OCI-M2 (cell line): ENCODE measurements around the gene CAVIN2.

Experiments
- DNase-seq: peaks from one replicate; lab custom pipeline; 2025; ENCODE audit not compliant: unreplicated experiment; lab: John Stamatoyannopoulos, UW

CAVIN2 gene

DNA sequence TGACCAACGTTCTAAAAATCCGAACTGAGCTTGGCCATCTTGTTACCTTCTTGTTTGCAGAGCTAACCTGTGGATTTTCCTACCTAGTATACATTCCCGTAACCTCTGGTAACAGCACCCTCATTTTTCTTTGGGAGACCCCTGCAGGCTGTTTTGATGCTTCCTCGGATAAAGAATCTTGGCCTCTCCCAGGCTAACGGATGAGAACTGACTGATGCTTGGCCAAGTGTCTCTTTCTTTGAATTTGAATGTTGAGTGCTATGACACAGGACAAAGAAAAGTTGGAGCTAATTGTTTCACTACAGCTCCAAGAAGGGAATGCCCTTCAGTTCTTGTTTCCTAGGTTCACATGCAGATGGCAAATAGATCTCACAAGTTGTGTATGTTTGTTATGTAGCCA is 19.3 kb upstream of the CAVIN2 start:
- DNase-seq = no peak

DNA sequence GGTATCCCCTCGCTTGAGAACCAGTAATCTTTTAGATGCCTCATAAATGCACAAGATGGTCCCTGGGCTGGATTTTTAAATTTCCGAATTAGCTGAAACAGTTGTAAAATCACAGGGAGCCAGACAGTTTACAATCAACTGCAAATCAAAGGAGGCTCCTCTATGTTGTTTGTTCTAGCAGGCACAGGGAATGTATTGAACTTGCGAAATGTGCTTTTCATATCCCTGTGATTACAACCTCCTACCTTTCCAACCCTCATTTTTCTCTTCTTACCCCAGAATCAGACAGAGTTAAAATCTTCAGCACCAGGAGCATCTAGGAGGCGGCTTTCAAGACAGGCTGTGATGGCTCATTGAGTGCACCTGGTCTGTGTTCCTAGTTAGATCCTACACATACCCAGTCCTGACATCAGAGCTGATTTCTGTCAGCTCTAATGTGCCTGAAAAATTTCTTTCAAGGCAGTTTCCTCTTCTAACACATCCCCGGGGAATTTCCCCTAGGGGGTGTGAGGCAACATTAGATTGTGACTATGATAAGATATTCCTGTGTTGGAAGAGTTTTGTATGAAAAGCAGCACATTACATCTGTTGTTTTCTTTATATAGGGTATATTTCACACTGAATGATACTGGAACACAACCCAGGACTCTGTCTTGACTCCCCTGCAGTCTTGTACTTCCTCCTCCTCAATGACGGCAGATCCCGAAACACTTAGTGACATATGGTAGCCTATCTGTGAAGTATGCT is 17.9 kb upstream of the CAVIN2 start:
- DNase-seq = no peak

DNA sequence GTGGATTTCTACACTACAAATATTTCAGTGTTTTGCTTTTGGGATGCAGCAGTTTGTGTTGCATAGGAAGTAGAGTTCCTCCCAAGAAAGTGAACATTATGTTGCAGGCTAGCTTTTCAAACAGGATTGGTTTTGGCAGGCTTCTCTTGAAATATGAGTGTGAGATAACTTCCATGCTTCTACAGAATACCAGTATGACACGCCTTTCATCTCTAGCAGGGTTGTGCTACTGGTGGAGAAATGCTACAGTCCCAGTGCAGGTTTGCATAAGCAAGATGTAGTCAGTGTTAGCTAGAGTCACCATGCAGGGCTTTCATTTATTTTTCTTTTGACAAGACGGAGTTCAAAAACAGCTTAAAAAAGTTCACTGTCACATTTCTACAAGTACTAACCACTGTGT is 17.1 kb upstream of the CAVIN2 start:
- DNase-seq = no peak

DNA sequence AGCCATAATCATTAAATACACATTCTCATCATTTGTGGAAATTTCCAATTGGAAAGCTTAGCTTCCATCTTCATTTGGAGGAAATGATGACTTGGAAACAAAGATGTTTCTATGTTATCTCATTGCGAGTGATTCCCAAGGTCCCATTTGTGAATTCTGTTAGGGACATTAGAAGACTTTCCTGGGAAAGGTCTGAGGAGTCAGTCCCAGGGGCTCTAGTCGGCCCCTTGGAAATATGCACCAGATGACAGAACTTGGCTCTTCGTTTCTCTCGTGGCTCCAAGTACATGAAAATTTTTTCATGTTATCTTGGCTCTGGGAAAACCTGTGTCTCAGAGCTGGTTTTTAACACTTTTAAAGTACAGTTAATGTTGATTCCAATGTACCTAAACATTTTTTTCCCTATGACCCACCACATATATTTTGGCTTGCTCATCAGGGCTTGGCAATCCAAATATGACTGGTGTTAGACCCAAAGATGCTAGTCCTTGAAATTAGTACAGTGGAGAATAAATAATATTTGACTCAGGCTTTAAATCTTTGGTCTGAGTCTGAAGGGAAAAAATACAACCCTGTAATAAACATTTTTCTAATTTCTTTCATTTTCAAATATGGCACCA is 15.4 kb upstream of the CAVIN2 start:
- no peak for DNase-seq

DNA sequence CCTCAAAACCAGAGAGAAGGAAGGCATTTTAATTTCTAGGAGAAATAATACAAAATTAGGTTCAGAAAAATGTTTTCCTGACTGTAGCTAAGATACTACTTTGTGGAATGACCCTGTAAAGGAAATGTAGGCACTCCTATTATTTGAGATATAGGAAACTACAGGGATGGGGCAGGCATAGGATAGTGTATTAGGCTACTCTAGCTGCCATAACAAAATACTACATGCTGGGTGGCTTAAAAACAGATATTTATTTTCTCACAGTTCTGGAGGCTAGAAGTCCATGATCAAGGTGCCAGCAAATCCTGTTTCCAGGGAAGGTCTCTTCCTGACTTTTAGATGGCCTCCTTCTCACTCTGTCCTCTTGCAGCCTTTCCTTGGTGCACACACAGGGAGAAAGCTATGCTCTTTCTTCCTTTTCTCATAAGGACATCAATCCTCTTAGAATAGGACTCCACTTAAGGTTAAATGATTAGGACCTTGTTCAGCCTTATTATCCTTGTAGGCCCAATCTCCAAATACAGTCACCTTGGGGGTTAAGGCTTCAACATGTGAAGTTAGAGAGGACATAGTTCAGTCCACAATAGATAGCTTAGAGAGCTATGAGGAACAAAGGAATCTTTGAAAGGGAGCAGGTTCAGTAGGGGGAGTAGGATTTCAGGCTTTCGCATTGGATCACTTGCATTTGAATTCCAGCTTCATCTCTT is 14.0 kb upstream of the CAVIN2 start:
- DNase-seq = no peak

DNA sequence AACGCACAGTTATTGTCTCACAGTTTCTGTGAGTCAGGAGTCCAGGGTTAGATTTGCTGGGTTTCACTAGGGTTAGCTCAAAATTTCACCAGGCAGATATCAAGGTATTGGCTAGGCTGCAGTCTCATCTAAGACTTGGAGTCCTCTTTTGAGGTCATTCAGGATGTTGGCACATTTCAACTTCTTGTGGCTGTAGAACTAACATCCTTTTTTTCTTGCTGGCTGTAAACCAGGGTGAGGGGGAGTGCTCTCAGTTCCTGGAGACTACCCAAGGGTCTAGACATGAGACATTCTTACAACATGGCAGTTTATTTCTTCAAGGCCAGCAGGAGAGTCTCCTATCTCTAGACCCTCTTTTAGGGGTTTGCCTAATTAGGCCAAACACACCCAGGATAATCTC is 12.8 kb upstream of the CAVIN2 start:
- DNase-seq = no peak

DNA sequence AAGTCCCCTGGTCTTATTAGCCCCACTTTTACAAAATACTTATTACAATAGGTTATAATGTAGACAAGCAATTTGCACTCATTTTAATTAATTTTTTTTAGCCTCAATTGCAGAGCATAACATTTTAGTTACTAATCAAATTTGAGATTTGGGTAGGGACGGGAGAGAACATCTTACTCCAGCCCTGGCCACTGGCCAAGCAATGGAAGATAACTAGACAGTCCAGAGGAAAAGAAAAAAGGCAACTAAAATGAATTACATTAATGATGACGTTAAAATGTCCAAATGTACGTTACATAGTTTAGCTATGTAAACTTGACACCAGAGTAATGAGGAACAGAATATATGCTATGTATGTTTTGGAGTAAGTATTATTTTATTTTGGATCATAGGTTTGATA is 11.0 kb upstream of the CAVIN2 start:
- no peak for DNase-seq

DNA sequence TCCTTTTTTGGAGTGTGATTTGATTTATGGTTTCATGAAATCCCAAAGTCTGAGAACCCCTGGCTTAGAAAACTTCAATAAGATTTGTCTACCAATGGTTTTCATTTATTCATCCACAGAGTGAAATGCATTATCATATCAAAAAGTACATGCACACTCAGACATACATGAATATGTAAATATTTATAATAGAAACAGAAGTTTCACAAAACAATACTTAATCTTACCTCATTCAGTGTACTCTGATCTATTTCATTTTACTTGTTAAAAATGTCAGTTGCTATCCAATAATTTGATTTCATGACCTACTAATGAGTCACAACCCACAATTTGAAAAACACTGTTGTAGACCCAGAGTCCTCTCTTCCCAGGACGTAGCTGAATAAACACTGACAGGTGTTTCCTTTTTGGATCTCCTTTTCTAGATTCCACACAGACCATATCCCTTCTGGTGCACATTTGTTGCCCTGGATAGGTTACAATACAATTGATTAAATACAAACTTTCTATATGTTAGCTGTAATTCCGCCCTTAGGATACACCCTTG is 10.4 kb upstream of the CAVIN2 start:
- no peak for DNase-seq

DNA sequence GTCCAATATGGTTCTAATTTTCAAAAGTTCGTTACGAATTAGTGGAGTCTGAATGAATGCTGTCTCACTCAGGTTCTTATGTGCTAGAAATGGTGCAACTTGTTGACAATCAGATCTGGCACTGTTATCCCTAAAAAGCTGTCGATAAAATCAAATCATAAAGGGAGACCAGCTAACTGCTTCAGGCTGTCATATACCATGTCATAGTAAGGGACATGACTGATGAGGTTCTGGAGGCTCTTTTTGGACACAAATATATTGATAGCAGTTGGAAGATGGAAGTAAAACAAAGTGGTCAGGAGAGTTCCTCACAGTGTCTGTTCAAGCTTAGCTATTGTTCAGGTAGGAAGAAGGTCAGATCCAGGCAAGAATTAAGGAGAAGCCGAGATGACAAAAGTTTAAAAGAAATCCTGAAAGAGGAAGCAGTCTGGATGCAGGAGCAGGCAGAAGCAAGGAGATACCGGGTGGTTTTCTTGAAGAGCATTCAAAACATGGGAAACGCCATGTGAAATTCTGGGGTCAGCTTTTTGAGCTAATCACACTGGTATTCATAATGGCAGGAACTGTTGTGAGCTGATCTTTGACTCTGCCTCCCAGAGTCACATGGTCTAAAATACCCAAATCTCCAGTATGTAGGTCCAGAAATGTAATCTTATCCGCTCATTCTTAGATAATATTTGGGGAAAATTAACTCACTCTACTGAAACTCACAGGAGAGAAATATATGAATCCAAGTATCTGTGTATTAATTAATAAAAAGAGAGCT is 9.4 kb upstream of the CAVIN2 start:
- DNase-seq = no peak

DNA sequence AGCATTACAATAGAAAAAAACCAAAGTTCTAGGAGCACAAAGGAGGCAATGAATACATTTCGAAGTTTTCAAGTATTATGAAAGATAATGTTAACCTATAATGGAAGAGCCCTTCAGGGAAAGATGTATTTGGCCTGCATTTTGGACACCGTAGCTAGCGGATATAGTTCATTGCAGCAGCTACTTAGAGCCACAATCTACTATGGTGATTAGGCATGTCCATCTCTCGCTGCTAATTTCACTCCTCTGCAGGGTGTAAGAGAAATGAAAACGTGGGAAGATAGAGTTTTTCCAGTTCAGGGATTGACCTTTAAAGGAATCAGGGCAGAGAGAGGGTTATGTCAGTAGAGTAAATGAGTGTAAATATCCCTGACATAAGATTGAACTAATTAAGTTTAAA is 8.5 kb upstream of the CAVIN2 start:
- no peak for DNase-seq

DNA sequence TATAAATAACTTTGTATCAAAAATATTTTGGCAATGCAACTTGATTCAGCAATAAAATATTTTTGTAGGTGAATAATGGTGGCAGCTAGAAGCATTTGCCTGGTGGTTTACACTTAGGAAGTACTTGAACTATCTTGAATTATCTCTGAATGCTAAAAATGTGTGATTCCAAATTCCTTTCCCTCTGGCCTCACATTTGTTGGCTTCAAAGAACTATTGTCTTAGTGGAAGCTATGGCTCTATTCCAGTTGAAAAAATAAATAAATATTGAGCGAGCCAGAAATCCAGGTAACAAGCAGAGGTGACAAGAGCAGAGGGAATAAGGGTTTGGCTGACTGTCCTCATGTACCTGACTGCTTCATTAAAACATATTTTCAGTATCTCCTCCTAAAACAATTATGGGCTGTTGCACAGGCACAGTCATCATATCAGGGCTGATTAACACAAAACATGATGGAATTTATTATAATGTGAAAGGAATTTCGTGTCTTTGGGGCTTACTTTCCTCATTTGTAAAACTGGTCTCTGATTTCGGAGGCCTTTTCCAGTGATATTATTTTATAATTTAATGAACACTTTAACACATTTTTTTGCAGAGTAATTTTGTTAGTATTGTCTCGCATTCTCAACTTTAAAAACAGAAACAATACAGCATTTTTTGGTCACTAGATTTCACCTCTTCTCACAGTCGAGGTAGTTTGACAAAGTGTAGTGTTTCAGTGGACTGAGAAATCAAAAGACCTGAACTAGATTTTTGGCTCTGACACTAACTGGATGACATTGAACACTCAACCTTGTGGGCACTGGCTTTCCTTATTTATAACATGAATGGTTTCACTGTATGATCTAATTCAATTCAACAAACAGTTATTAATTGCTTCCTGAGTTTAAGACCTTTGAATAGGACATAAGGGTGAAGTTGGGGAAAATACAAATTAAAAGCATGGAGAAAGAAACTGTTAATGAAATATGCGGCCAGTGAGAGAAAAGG is 7.8 kb upstream of the CAVIN2 start:
- no peak for DNase-seq

DNA sequence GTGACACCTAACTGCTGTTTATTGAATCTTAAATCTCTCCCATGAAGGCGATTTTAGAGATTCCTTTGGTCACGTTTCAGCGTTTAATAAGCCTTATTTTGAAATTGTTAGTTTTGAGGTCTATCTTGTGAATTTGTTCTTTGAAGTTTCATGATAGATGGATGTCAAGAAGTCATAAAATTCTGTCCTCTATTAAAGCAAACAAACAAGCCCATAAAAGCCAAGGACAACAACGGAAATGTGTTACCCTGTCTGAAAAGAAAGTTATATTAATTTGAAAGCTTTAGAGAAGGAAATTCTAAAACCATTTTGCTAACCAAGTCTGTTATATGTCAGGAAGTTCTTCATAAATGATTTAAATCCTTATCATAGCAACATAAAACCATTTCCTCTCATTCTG is 7.0 kb upstream of the CAVIN2 start:
- no peak for DNase-seq

DNA sequence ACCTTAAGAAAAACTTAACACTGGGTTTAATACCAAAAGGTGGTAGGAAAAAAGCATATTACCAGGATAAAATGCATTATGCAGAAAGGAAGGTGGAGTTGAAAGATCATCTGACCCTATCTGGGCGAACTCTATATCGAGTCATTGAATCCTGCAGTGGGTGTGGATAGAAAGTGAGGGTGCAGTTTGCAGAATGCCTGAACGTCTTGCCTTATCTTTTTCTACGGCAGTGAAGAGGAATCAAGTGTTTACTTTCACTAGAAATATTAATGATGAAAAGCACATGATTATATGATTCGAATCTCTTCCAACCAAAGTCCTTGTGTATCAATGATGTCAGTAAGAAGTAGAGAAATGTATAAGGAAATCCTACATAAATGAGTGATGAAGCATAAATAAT is 4.3 kb upstream of the CAVIN2 start:
- no peak for DNase-seq

DNA sequence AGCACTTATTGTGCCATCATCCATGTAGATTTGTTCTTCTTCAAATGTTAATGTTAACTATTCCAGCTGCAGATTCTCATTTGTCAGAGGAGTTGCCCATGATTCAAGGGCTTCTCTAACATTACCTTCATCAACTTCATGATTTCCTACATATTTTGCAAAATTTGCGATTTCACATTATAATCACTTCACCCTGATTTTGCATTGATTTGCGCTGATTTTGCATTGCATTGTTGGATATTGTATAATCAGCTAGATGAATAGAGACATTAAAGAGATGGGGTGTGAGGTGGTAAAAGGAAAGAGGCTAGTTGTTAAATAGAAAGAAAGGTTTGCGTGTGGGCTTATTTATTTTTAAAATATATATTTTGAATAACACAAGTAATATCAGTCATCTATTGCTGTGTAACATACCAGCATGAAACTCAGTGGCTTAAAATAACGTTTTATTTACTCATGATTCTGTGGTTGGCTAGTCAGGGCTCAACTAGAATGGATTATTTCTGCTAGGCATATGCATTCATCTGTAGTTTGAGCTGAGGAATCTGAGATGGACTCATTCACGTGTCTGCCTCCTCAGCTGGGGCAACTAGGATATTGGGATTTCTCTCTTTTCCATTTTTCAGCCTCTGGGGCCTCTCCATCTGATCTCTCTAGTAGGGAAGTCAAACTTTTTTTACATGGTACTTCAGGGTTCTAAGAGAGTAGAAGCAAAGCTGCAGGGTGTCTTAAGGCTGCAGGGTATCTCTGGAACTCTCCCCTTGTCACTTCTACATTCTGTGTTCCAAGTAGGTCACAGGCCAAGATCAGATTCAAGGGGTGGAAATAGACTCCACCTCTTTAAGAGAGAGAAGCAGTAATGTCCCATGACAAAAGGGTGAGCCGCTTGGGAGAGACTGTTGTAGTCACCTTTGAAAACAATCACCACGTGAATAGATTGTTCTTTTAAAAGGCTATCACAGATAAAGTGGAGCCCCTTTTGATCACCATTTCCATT is 2.2 kb upstream of the CAVIN2 start:
- DNase-seq = no peak

DNA sequence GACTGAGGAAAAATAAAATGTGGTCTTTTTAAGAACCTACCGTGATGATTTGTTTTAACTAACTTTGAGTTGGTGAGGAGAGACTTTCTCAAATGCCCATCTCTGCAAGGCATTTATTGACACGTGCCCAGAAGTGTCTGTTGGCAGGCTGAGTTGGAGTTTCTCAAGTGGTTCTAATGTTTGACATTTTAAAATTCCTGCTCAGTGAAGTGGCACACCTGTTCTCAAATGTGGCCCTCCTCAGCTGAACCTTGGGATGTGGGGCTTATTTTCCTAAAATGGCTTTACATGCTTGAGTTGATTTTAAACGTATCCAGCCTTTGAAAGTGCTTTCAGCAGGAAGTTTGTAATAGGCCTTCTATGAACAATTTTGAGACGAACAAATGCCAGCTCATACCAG is 876 bp upstream of the CAVIN2 start:
- DNase-seq = no peak

DNA sequence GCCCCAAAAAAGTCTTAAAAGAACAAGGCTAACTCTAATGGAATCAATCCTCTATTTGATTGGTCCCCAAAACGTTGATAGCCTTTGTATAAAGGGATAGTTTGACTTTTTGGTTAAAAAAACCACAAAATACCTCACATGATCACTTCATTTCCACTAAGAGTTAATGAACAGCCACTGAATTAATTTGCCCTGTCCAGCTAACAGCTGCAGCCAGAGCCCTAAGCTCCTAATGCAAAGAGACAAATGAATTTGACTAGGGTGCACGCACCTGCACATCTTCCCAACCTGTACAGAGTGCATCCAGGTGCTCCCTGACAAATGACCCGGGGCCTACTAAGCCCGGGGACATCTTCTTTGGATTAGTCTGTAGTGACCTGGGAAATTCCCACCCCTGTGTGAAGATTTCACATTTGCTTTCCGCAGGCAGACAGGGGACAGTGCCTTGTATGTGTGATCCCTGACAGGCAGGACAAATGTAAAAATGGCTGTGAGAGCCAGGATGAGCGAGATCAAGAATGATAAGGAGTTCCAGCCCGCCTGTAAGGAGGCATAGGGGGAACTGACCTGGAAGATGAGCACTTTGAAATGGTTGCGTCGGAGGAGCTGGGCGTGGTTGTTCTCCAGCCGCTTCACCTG is 893 bp downstream of the CAVIN2 start:
- DNase-seq = no peak

DNA sequence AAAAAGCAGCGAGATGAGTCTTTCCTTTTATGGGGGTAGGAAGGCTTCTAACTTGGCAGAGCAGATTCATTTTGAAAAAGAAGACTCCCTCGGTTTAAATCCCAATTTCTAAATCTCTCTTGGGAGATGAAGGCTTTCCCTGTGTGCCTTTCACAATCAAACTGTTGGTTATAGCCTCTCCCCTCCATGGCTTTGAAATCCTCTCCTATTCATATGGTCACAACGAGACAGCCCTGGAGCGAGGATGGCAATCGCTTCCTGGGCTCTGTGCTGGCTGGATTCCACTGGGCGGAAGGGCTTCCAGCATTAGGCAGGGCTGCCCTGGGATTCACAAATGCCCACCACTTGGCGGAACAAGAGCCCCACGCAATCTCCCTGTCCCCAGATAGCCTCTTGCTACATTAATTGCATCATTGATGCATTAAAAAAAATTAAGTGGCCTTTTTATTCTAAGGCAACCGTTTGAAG is 1.6 kb downstream of the CAVIN2 start:
- no peak for DNase-seq

DNA sequence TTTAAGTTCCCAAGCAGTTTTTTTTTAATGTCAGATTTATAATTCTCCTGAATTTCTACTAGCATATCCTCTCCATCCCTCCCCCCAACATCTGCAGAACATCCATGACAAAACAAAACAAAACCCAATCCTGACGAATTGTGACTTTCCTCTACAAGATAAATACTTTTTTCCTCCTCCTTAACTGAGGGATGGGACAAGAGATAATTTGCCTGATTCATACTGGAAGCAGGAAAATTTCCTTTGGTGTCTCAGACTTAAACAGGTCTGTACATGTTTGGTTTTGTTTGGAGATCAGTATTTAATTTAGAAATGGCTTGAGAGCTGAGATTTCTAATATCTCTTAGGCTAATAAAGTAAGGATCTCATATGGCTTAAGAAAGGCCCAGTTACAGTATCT is 2.2 kb downstream of the CAVIN2 start:
- DNase-seq = no peak
